ENCODE data around the gene ECI2. TPM values are rescaled to one million over a fixed set of nuclear protein-coding genes. Genes with fewer than 3 reads are reported as not detected.

Gene ECI2, protein sequence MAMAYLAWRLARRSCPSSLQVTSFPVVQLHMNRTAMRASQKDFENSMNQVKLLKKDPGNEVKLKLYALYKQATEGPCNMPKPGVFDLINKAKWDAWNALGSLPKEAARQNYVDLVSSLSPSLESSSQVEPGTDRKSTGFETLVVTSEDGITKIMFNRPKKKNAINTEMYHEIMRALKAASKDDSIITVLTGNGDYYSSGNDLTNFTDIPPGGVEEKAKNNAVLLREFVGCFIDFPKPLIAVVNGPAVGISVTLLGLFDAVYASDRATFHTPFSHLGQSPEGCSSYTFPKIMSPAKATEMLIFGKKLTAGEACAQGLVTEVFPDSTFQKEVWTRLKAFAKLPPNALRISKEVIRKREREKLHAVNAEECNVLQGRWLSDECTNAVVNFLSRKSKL
- total RNA-seq = 18.8 TPM
- polyA plus RNA-seq = 100 to 1,000 TPM in 1 of 4 donors, 10 to 100 TPM in 3; 80.4 to 102 (median 86.4) TPM

DNA sequence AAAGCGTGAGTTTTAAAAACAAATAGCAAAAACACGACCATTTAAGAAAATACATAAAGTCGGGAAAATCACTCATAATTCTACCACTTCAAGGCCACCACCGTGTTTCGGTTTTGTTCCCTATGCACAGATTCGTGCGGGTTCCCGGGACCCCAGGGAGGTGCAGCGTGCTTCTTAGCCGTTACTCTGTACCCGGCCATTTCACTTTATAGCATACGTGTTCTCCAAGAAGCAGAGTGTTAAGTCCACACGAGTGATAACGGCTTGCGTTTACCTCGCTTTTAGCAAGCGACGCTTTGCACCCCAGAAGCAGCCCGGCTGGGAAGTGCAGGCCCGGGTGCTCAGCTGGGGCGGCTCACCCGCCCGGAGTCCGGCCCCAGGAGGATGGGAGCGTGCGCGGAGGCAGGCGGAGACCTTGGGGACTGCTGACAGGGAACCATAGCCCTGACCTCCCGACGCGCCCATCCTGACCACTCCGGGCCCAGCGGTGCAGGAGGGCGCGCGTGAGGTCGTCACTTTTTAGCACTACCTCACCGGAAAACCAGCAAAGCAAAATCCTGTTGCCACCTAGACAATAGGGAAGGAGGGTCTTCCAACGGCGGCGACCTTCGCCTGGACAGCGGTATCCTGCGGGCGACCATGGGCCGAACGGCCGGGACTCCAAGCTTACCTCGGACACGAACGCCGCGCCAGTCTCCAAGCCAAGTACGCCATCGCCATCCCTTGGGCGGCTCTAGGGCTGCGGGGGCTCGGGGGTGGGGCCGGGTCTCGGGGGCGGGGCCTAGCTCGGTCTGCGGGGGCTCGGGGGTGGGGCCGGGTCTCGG is at the start of gene ECI2:
ECI2 (minus strand) TSS at position 735 of the 824 bp plus-strand sequence; CDS start at position 720, 15 bp downstream.
- ATAC-seq (ENCODE audit: low read depth in 2 of 2) = peak; percentile 18 to 21
- no peaks in the 10 kb centered on the region for H3K27me3 ChIP-seq (ENCODE audit: control insufficient read depth, insufficient read depth, low read length)
- H3K4me3 ChIP-seq (ENCODE audit: low read depth, low read length) = peak within 1 kb of the TSS; percentile 91
- peaks cover 21% of the 10 kb centered on the region for H3K36me3 ChIP-seq (ENCODE audit: control insufficient read depth, insufficient read depth, low read length)
- H3K9me3 Mint-ChIP-seq = peaks cover 0 to 2% (median 0%) of the 10 kb centered on the region in 7 donors
- peaks cover 25% of the 10 kb centered on the region for H3K4me1 ChIP-seq (ENCODE audit: control insufficient read depth, insufficient read depth, low read length, poor library complexity, severe bottlenecking)
- H3K4me1 Mint-ChIP-seq = peaks cover 26 to 59% (median 43%) of the 10 kb centered on the region in 4 donors
- H3K4me3 Mint-ChIP-seq = peak within 1 kb of the TSS; percentile 91 to 98 (median 92)
- peak within 1 kb of the TSS; percentile 87 to 95 (median 94) for H3K27ac Mint-ChIP-seq
- peak in 2 of 3 donors; percentile 41 to 74 for DNase-seq
- peaks cover 29% of the 10 kb centered on the region for H3K36me3 Mint-ChIP-seq
- H3K27me3 Mint-ChIP-seq = no peaks in the 10 kb centered on the region
- peak within 1 kb of the TSS; percentile 85 for H3K27ac ChIP-seq (ENCODE audit: insufficient read depth, low read length, poor library complexity, severe bottlenecking)
- no peaks in the 10 kb centered on the region for H3K9me3 ChIP-seq (ENCODE audit: control insufficient read depth in 2 of 2, low read length in 2 of 2)

DNA sequence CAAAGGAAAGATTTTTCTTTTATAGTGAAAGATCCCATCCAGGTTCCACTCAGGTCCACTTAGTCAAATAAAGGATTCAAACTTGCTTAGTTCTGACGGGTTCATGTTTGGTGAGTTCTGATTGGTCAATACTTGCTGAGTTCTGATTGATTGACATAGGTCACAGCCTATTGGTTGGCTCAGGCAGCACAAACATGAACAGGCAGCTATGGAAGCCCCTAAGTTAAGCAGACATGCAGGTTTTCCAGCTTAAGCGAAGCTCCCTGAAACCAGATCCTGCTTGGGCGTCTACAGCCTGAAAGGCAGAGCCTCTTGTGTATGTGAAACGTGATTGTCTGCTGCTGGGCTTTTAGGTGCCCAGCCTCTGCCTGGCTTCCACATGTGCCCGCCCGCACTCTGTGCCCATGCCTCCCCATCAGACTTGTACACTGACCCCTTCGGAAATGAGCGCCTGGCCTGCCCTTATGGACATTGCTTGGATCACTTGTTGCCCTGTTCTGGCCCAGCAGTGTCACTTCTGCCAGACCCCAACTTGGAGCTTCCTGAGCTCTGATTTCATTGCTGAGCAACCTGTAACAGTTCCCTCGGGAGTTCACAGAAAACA is 45.4 kb upstream of the ECI2 start:
- Histone ChIP-seq H3K36me3 (ENCODE audit: control insufficient read depth, insufficient read depth, low read length) (no peaks in the 10 kb centered on the region), H3K4me1 (ENCODE audit: control insufficient read depth, insufficient read depth, low read length, poor library complexity, severe bottlenecking) (no peaks in the 10 kb centered on the region), H3K9me3 (ENCODE audit: control insufficient read depth in 2 of 2, low read length in 2 of 2) (no peaks in the 10 kb centered on the region), H3K27ac (ENCODE audit: insufficient read depth, low read length, poor library complexity, severe bottlenecking) (no peak overlapping the region), H3K4me3 (ENCODE audit: low read depth, low read length) (no peak overlapping the region), H3K27me3 (ENCODE audit: control insufficient read depth, insufficient read depth, low read length) (no peaks in the 10 kb centered on the region)
- DNase-seq (peak in 1 of 3 donors; percentile 13), ATAC-seq (ENCODE audit: low read depth in 2 of 2) (no peak)
- Mint-ChIP-seq H3K27ac (no peak overlapping the region), H3K4me1 (peaks cover 0 to 6% (median 0%) of the 10 kb centered on the region in 4 donors), H3K27me3 (peaks cover 24% of the 10 kb centered on the region), H3K36me3 (no peaks in the 10 kb centered on the region), H3K9me3 (no peaks in the 10 kb centered on the region), H3K4me3 (no peak overlapping the region)

DNA sequence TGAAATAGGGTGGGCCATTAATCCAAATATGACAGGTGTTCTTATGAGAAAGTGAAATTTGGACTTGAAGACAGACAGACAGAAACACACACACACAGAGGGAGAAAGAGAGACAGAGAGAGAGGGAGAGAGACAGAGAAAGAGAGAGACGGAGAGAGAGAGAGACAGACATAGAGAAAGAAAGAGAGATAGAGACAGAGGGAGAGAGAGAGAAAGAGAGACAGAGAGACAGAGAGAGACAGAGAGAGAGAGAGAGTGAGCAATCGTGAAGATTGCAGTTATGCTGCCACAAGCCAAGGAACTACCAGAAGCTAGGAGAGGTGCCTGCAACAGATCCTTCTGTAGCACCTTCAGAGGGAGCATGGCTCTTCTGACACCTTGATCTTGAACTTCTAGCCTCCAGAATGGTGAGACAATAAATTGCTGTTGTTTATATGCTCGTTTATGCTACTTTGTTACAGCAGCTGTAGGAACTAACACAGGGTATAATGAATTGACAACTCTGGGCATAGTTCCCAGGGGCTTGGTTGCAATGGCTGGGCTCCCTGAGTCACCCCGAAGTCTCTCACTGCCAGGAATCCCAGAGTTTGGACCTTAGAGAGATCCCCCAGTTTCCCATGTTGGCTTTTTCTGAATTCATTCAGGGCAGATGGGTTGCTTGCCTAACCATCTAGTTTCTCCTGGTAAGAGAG is 44.7 kb upstream of the ECI2 start:
- no peaks in the 10 kb centered on the region for H3K4me1 ChIP-seq (ENCODE audit: control insufficient read depth, insufficient read depth, low read length, poor library complexity, severe bottlenecking)
- no peak overlapping the region for H3K4me3 Mint-ChIP-seq
- no peaks in the 10 kb centered on the region for H3K9me3 Mint-ChIP-seq
- peaks cover 0 to 2% (median under 1%) of the 10 kb centered on the region in 4 donors for H3K4me1 Mint-ChIP-seq
- H3K27me3 ChIP-seq (ENCODE audit: control insufficient read depth, insufficient read depth, low read length) = peaks cover 2% of the 10 kb centered on the region
- DNase-seq (no peak), ATAC-seq (ENCODE audit: low read depth in 2 of 2) (no peak)
- no peak overlapping the region for H3K4me3 ChIP-seq (ENCODE audit: low read depth, low read length)
- peaks cover 21% of the 10 kb centered on the region for H3K27me3 Mint-ChIP-seq
- H3K27ac ChIP-seq (ENCODE audit: insufficient read depth, low read length, poor library complexity, severe bottlenecking) = no peak overlapping the region
- no peaks in the 10 kb centered on the region for H3K36me3 ChIP-seq (ENCODE audit: control insufficient read depth, insufficient read depth, low read length)
- H3K9me3 ChIP-seq (ENCODE audit: control insufficient read depth in 2 of 2, low read length in 2 of 2) = no peaks in the 10 kb centered on the region
- no peak overlapping the region for H3K27ac Mint-ChIP-seq
- no peaks in the 10 kb centered on the region for H3K36me3 Mint-ChIP-seq

DNA sequence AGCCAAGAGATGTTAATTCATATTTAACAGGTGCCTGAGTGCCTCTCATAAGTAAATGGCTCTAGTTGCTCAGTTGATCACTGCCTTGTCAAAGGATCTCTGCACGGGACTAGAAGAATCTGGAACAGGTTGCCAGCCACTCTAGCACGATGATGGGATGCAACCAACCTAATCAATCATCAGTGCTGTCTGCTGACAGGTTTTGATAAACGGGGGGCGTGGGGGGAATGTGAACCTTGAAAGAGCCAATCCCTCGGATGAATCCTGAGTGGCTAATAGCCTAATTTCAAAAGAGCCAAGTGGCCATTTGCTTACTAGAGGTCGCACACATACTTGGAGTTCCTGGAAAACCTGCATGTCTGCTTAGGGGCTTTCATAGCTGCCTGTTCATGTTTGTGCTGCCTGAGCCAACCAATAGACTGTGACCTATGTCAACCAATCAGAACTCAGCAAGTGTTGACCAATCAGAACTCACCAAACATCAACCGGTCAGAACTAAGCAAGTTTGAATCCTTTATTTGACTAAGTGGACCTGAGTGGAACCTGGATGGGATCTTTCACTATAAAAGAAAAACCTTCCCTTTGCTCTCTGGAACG is 43.5 kb upstream of the ECI2 start:
- no peaks in the 10 kb centered on the region for H3K4me1 ChIP-seq (ENCODE audit: control insufficient read depth, insufficient read depth, low read length, poor library complexity, severe bottlenecking)
- Mint-ChIP-seq H3K36me3 (no peaks in the 10 kb centered on the region), H3K4me3 (no peak overlapping the region), H3K9me3 (no peaks in the 10 kb centered on the region), H3K27ac (no peak overlapping the region), H3K27me3 (peaks cover 17% of the 10 kb centered on the region), H3K4me1 (peaks cover 0 to 2% (median 0%) of the 10 kb centered on the region in 4 donors)
- DNase-seq = no peak
- no peak overlapping the region for H3K27ac ChIP-seq (ENCODE audit: insufficient read depth, low read length, poor library complexity, severe bottlenecking)
- no peak for ATAC-seq (ENCODE audit: low read depth in 2 of 2)
- no peaks in the 10 kb centered on the region for H3K9me3 ChIP-seq (ENCODE audit: control insufficient read depth in 2 of 2, low read length in 2 of 2)
- no peaks in the 10 kb centered on the region for H3K36me3 ChIP-seq (ENCODE audit: control insufficient read depth, insufficient read depth, low read length)
- peaks cover 3% of the 10 kb centered on the region for H3K27me3 ChIP-seq (ENCODE audit: control insufficient read depth, insufficient read depth, low read length)
- H3K4me3 ChIP-seq (ENCODE audit: low read depth, low read length) = no peak overlapping the region

DNA sequence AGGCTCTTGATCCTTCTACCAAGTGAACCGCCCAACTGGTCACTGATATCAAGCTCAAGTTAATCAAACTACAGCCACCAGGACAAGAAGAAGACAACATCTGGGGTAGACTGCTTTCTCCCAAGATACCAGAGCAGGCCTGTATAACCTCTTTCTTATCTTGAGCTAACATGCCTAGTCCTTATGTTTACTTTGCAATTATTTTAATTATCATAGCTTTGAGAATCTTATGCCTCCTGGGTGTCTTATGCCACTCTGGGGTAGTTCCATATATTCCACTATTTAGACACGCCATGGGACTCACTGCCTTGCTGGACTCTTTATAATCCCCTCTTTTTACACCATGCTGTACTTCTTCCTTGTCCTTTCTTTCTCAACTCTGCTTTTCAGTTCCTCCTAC is 41.5 kb upstream of the ECI2 start:
- H3K27ac ChIP-seq (ENCODE audit: insufficient read depth, low read length, poor library complexity, severe bottlenecking) = no peak overlapping the region
- DNase-seq (no peak), ATAC-seq (ENCODE audit: low read depth in 2 of 2) (no peak)
- H3K36me3 ChIP-seq (ENCODE audit: control insufficient read depth, insufficient read depth, low read length) = no peaks in the 10 kb centered on the region
- Mint-ChIP-seq H3K27me3 (peaks cover 19% of the 10 kb centered on the region), H3K4me1 (peaks cover 0 to 2% (median 0%) of the 10 kb centered on the region in 4 donors), H3K27ac (peak overlapping the region in 1 of 3 donors; percentile 10), H3K4me3 (no peak overlapping the region), H3K36me3 (no peaks in the 10 kb centered on the region), H3K9me3 (no peaks in the 10 kb centered on the region)
- no peaks in the 10 kb centered on the region for H3K4me1 ChIP-seq (ENCODE audit: control insufficient read depth, insufficient read depth, low read length, poor library complexity, severe bottlenecking)
- H3K4me3 ChIP-seq (ENCODE audit: low read depth, low read length) = no peak overlapping the region
- H3K9me3 ChIP-seq (ENCODE audit: control insufficient read depth in 2 of 2, low read length in 2 of 2) = no peaks in the 10 kb centered on the region
- peaks cover 3% of the 10 kb centered on the region for H3K27me3 ChIP-seq (ENCODE audit: control insufficient read depth, insufficient read depth, low read length)

DNA sequence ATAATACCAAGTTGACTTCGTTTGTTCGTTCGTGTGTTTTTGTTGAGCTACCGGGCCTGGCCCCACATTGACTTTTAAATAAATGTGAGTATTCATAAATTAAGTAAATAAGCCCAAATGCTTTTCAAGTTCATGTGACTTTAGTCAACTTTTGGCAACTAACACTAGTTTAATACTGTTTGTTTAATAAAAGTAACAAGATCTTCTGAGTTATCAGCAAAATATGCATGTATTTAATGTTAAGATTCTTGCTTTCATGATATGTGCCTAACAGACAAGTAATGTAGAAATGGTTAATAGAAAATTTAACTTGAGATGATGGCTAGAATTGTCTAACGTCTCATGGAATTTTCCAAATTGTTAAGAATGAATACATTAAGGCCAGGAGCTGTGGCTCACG is 38.7 kb upstream of the ECI2 start:
- H3K27me3 Mint-ChIP-seq = peaks cover 18% of the 10 kb centered on the region
- H3K36me3 Mint-ChIP-seq = no peaks in the 10 kb centered on the region
- H3K27ac ChIP-seq (ENCODE audit: insufficient read depth, low read length, poor library complexity, severe bottlenecking) = no peak overlapping the region
- DNase-seq (no peak), ATAC-seq (ENCODE audit: low read depth in 2 of 2) (no peak)
- H3K4me1 ChIP-seq (ENCODE audit: control insufficient read depth, insufficient read depth, low read length, poor library complexity, severe bottlenecking) = no peaks in the 10 kb centered on the region
- no peak overlapping the region for H3K27ac Mint-ChIP-seq
- no peaks in the 10 kb centered on the region for H3K36me3 ChIP-seq (ENCODE audit: control insufficient read depth, insufficient read depth, low read length)
- no peaks in the 10 kb centered on the region for H3K9me3 ChIP-seq (ENCODE audit: control insufficient read depth in 2 of 2, low read length in 2 of 2)
- no peaks in the 10 kb centered on the region for H3K9me3 Mint-ChIP-seq
- peaks cover 0 to 2% (median 0%) of the 10 kb centered on the region in 4 donors for H3K4me1 Mint-ChIP-seq
- H3K4me3 ChIP-seq (ENCODE audit: low read depth, low read length) = no peak overlapping the region
- peaks cover 3% of the 10 kb centered on the region for H3K27me3 ChIP-seq (ENCODE audit: control insufficient read depth, insufficient read depth, low read length)
- H3K4me3 Mint-ChIP-seq = no peak overlapping the region

DNA sequence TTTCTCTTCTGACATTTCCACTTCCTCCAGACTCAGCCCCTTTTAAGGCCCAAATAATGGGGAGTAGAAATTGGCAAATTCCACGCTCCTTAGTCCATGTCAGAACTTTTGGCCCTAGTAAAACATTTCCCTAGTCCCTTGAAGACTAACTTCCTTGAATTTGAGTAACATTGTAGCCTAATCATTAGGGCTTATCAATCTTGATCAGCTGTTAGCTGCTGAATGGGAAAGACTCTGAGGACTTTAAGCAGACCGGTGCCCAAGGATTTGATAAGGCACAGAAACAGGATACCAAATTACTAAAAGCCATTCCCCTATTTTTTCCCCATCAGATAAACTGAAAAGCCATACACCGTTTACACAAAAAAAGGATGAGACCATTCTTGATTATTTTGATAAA is 37.0 kb upstream of the ECI2 start:
- H3K4me3 ChIP-seq (ENCODE audit: low read depth, low read length) = no peak overlapping the region
- H3K27ac Mint-ChIP-seq = no peak overlapping the region
- H3K9me3 Mint-ChIP-seq = peaks cover 0 to 4% (median 0%) of the 10 kb centered on the region in 7 donors
- H3K9me3 ChIP-seq (ENCODE audit: control insufficient read depth in 2 of 2, low read length in 2 of 2) = peaks cover 0 to 3% of the 10 kb centered on the region in 2 experiments
- peaks cover 9% of the 10 kb centered on the region for H3K27me3 Mint-ChIP-seq
- no peaks in the 10 kb centered on the region for H3K36me3 Mint-ChIP-seq
- no peak for DNase-seq
- H3K36me3 ChIP-seq (ENCODE audit: control insufficient read depth, insufficient read depth, low read length) = no peaks in the 10 kb centered on the region
- peaks cover 0 to 2% (median 0%) of the 10 kb centered on the region in 4 donors for H3K4me1 Mint-ChIP-seq
- no peak overlapping the region for H3K4me3 Mint-ChIP-seq
- peaks cover 7% of the 10 kb centered on the region for H3K27me3 ChIP-seq (ENCODE audit: control insufficient read depth, insufficient read depth, low read length)
- H3K27ac ChIP-seq (ENCODE audit: insufficient read depth, low read length, poor library complexity, severe bottlenecking) = no peak overlapping the region
- no peak for ATAC-seq (ENCODE audit: low read depth in 2 of 2)
- no peaks in the 10 kb centered on the region for H3K4me1 ChIP-seq (ENCODE audit: control insufficient read depth, insufficient read depth, low read length, poor library complexity, severe bottlenecking)
